BLaER1 treated with 17β-estradiol and CSF1 and Interleukin-3, amounts not matched to agents 10 nM and 100 nM (cell line): ENCODE measurements around the gene JAG1.
A peak's percentile ranks its signal among the peaks of the same experiment; 100 is the strongest.

Experiments used
- H3K27ac ChIP-seq, 11 experiments: shearing (Covaris generic); formaldehyde crosslinking; 2 replicates each; pipeline ENCODE4 v1.8.1; 2022
- H3K27me3 ChIP-seq, 11 experiments: shearing (Covaris generic); formaldehyde crosslinking; 2 replicates each; pipeline ENCODE4 v1.8.1; 2022
- H3K36me3 ChIP-seq, 11 experiments: shearing (Covaris generic); formaldehyde crosslinking; 2 replicates each; pipeline ENCODE4 v1.8.1; 2022
- H3K4me1 ChIP-seq, 10 experiments: shearing (Covaris generic); formaldehyde crosslinking; 2 replicates each; pipeline ENCODE4 v1.8.1; 2022
- H3K4me2 ChIP-seq, 11 experiments: shearing (Covaris generic); formaldehyde crosslinking; 2 replicates each; pipeline ENCODE4 v1.8.1; 2022
- H3K4me3 ChIP-seq, 10 experiments: shearing (Covaris generic); formaldehyde crosslinking; 2 replicates each; pipeline ENCODE4 v1.8.1; 2022
- H3K9ac ChIP-seq, 11 experiments: shearing (Covaris generic); formaldehyde crosslinking; 2 replicates each; pipeline ENCODE4 v1.8.1; 2022
- H3K9me3 ChIP-seq, 11 experiments: shearing (Covaris generic); formaldehyde crosslinking; replicated peaks in 1 of 11; 2 replicates each; pipeline ENCODE4 v1.8.1; 2022
- H4K20me1 ChIP-seq, 11 experiments: shearing (Covaris generic); formaldehyde crosslinking; 2 replicates each; pipeline ENCODE4 v1.8.1; 2022
- Cebpa-rat ChIP-seq, 11 experiments: shearing (Covaris generic); IDR thresholded peaks; 2 replicates each; pipeline ENCODE4 v1.8.1; 2022

The JAG1 gene

DNA sequence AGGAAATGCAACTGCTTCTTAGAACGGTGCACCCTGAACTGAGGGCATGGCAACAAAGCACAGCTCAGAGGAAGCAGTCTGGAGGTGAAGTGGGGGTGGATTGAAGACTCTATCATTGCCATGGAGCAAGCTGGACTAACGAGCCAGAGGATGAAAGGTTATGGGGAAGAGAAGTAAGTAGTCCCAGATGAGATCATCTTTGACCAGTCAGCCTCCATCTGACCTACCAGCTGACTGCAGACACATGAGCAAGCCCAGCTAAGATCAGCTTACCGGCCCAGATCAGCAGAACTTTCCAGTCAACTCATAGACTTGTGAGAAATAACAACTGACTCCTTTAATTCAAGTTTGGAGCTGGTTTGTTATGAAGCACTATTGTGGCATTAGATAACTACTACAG lies 9.1 kb upstream of the JAG1 start:
- H3K9me3 ChIP-seq = no peaks in the 10 kb centered on the region
- no peak overlapping the region for H3K4me2 ChIP-seq
- H3K9ac ChIP-seq = no peak overlapping the region
- H3K4me3 ChIP-seq = no peak overlapping the region
- no peaks in the 10 kb centered on the region for H3K27me3 ChIP-seq
- H3K4me1 ChIP-seq = peaks cover 0 to 16% (median 10%) of the 10 kb centered on the region in 10 experiments; a peak in 15 of 20 replicates
- H3K36me3 ChIP-seq = no peaks in the 10 kb centered on the region
- no peak overlapping the region for H3K27ac ChIP-seq
- H4K20me1 ChIP-seq = no peaks in the 10 kb centered on the region
- TF ChIP-seq Cebpa-rat (IDR thresholded peaks at IDR 0.05) = no peak

DNA sequence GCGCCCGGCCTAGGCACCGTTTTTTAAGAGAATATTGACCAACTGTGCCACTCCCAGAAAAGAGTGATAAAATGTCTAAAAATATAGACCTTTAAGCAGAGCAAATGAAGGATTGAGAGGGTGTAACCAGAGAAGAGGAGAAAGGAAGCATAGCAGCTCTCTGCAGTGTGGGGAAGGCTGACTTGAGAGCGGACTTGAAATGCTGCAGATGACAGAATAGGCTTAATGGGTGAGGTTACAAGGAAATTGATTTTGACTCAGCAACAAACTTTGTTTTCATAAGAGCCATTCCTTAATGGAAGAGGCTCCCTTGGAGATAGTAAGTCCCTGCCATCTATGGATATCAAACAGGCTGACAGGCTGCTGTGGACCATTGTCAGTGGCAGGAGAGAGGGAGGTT lies 7.7 kb upstream of the JAG1 start:
- no peaks in the 10 kb centered on the region for H3K9me3 ChIP-seq
- no peak for TF ChIP-seq Cebpa-rat (IDR thresholded peaks at IDR 0.05)
- H3K36me3 ChIP-seq = no peaks in the 10 kb centered on the region
- H3K9ac ChIP-seq = no peak overlapping the region
- H3K4me1 ChIP-seq = peaks cover 2 to 6% (median 4%) of the 10 kb centered on the region in 10 experiments; a peak in 17 of 20 replicates
- no peaks in the 10 kb centered on the region for H3K27me3 ChIP-seq
- H3K4me2 ChIP-seq = no peak overlapping the region
- no peak overlapping the region for H3K27ac ChIP-seq
- no peak overlapping the region for H3K4me3 ChIP-seq
- H4K20me1 ChIP-seq = no peaks in the 10 kb centered on the region

DNA sequence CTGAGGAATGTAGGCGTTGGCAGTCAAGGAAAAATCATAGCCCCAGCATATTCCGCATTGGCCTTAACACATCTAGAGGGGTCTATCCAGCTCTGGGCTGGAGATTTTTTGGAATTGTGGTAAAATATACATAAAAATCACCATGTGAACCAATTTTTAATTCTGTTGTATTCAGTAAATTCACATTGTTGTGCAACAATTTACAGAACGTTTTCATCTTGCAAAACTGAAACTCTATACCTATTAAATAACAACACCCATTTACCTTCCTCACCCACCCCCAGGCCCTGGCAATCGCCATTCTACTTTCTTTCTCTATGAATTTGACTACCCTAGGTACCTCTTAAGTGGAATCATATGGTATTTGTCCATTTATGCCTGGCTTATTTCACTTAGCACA lies 6.8 kb upstream of the JAG1 start:
- H3K27ac ChIP-seq = no peak overlapping the region
- no peaks in the 10 kb centered on the region for H3K9me3 ChIP-seq
- 0 out of 22 replicates have a peak, but pooled peaks of 1 of the 11 experiments have one; percentile 33 for TF ChIP-seq Cebpa-rat (IDR thresholded peaks at IDR 0.05)
- no peak overlapping the region for H3K9ac ChIP-seq
- no peaks in the 10 kb centered on the region for H4K20me1 ChIP-seq
- no peak overlapping the region for H3K4me3 ChIP-seq
- H3K27me3 ChIP-seq = peaks cover 0 to 3% (median 2%) of the 10 kb centered on the region in 11 experiments; a peak in 12 of 22 replicates
- H3K36me3 ChIP-seq = no peaks in the 10 kb centered on the region
- H3K4me1 ChIP-seq = peaks cover 0 to 9% (median 0%) of the 10 kb centered on the region in 10 experiments; a peak in 4 of 20 replicates
- H3K4me2 ChIP-seq = no peak overlapping the region

GRCh38 chr20:10679269-10679668 lies 5.5 kb upstream of the JAG1 start:
- H4K20me1 ChIP-seq = no peaks in the 10 kb centered on the region
- no peaks in the 10 kb centered on the region for H3K9me3 ChIP-seq
- H3K27ac ChIP-seq = no peak overlapping the region
- no peak for TF ChIP-seq Cebpa-rat (IDR thresholded peaks at IDR 0.05)
- peaks cover 3 to 16% (median 13%) of the 10 kb centered on the region in 11 experiments; a peak in 14 of 22 replicates for H3K27me3 ChIP-seq
- H3K4me1 ChIP-seq = peaks cover 7 to 16% (median 10%) of the 10 kb centered on the region in 10 experiments; a peak in 17 of 20 replicates
- H3K4me3 ChIP-seq = no peak overlapping the region
- no peak overlapping the region for H3K4me2 ChIP-seq
- no peaks in the 10 kb centered on the region for H3K36me3 ChIP-seq
- no peak overlapping the region for H3K9ac ChIP-seq

DNA sequence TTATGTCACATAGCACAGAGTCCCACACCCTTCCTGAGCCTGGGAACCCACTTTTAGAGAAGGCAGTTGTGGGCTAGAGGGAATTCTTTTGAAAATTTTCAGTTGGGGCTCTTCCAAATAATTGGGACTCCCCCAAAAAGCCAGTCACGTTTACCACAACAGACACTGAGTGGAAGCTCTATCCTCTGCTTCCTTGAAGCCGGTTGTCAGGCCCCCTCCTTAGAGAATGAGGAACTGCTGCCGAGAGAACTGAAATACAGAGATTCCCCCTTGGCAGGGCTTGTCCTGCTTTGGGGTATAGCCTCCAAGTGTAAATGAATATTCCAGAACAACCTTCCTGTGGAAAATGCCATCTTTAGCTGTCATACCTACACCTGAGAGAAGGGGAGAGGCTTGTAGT lies 2.7 kb upstream of the JAG1 start:
- Histone ChIP-seq H3K9ac (no peak overlapping the region), H3K27me3 (peaks cover 3 to 44% (median 40%) of the 10 kb centered on the region in 11 experiments; a peak in 19 of 22 replicates), H4K20me1 (peaks cover 0 to 15% (median 0%) of the 10 kb centered on the region in 11 experiments; a peak in 10 of 22 replicates), H3K4me3 (no peak overlapping the region), H3K4me1 (peaks cover 19 to 32% (median 26%) of the 10 kb centered on the region in 10 experiments; a peak in 18 of 20 replicates), H3K4me2 (peak overlapping the region in 3 of 11 experiments; percentile 15 to 29 (median 16); a peak in 4 of 22 replicates), H3K36me3 (no peaks in the 10 kb centered on the region), H3K9me3 (no peaks in the 10 kb centered on the region), H3K27ac (no peak overlapping the region)
- no peak for TF ChIP-seq Cebpa-rat (IDR thresholded peaks at IDR 0.05)

DNA sequence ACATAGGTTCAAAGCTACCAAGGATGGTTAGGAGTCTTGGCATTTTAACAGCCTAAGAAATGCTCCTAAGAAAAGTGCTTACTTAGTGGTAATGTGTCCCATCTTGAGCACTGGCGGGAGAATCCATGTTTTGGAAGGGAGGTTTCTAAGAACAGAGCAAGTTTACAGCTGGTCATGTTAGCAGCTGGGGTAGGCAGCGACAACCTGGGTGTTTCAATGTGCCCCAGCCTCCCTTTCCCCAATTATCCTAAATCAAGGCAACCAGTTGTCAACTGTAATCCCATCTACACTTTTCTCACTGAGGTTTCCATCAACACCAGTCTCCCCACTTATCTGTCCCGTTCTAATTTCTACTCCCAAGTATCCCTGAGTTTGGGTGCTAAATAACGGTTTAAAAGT lies 1.6 kb upstream of the JAG1 start:
- peak overlapping the region in 1 of 10 experiments; percentile 72; a peak in 1 of 20 replicates for H3K4me3 ChIP-seq

DNA sequence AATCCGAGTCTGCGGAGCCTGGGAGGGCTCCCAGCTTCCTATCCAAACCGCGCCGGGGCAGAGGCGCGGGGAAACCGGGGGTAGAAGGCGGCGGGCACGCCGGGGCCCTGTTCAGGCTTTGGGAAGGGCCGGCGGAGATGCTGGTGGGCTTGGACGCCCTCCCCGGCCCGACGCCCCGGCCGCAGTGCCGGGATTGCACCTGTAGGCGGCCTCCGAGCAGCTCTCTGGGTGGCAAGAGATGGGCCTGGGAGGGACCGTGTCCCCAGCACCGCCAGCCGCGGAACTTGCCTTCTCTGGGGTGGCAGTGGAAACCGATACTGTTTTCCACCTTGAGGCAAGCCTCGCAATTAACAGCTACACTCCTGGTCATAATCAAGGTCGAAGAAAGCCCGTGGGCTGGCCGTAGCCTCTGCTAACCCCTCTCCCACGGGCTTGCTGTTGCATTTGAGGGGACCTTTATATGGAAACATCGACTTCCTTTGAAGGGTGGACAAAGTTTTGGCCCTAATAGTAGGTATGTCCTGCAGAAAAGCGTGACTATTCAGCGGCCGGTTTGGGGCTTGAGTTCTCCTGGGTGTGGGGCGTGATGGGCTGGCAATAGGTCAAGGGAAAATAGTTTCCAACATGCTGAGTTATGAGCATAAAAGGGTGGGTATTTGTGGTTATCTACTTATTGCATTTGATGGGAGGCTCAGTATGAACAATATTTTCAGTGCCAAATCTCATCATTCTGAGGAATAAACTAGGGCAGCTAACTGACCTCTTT lies 1.1 kb upstream of the JAG1 start:
- Histone ChIP-seq H4K20me1 (peaks cover 0 to 15% (median 8%) of the 10 kb centered on the region in 11 experiments; a peak in 13 of 22 replicates), H3K27ac (peak overlapping the region; percentile 76 to 89 (median 84)), H3K27me3 (peaks cover 3 to 49% (median 41%) of the 10 kb centered on the region in 11 experiments; a peak in 19 of 22 replicates), H3K9ac (peak overlapping the region; percentile 75 to 89 (median 83)), H3K4me1 (peaks cover 35 to 48% (median 43%) of the 10 kb centered on the region in 10 experiments), H3K36me3 (no peaks in the 10 kb centered on the region), H3K9me3 (no peaks in the 10 kb centered on the region), H3K4me3 (peak overlapping the region; percentile 62 to 78 (median 71)), H3K4me2 (peak overlapping the region; percentile 93 to 100 (median 98))
- TF ChIP-seq Cebpa-rat (IDR thresholded peaks at IDR 0.05) = no peak

More for the DNA sequence above, 1.6 kb upstream of the JAG1 start:
- H4K20me1 ChIP-seq = peaks cover 0 to 15% (median 6%) of the 10 kb centered on the region in 11 experiments; a peak in 13 of 22 replicates
- H3K9ac ChIP-seq = no peak overlapping the region
- TF ChIP-seq Cebpa-rat (IDR thresholded peaks at IDR 0.05) = no peak
- H3K27ac ChIP-seq = no peak overlapping the region
- H3K36me3 ChIP-seq = no peaks in the 10 kb centered on the region
- no peaks in the 10 kb centered on the region for H3K9me3 ChIP-seq
- peaks cover 29 to 42% (median 37%) of the 10 kb centered on the region in 10 experiments for H3K4me1 ChIP-seq
- peak overlapping the region; percentile 93 to 100 (median 98); a peak in 19 of 22 replicates for H3K4me2 ChIP-seq
- peaks cover 3 to 49% (median 41%) of the 10 kb centered on the region in 11 experiments; a peak in 19 of 22 replicates for H3K27me3 ChIP-seq

DNA sequence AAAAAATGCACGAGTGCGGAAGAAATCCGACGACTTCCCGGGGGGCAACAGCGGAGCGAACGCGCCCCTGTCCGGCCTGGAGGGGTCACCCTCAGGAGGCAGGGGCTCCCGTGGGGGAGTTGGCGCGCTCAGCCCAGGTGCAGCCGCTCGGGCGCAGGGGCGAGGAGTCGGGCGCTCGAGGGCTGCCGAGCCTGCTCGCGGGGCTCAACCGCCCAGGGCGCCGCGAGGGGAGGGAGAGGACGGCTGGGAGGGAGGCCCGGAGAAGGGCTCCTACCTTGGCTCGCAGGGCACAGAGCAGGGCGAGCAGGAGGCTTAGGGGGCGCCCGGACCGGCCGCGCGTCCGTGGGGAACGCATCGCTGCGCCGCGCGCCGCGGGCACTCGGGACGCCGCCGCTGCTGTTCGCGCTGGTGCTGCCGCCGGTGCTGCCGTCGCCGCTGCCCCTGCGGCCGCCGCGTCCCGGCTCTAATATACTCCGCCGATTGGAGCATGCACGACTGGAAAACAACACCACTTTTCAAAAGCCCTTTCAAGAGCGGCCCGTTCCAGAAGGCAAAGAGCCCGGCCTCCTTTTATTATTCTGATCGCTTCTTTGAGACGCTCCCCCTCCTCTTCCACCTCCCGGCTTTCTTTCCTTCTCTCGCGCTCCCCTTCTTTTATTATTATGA lies 490 bp downstream of the JAG1 start:
- Histone ChIP-seq H3K36me3 (no peaks in the 10 kb centered on the region; a peak in 3 of 22 replicates), H3K4me3 (peak overlapping the region; percentile 62 to 78 (median 71)), H3K4me1 (peaks cover 38 to 64% (median 54%) of the 10 kb centered on the region in 10 experiments), H3K9ac (peak overlapping the region; percentile 75 to 89 (median 83)), H3K27ac (peak overlapping the region in 10 of 11 experiments; percentile 76 to 89 (median 85); a peak in 20 of 22 replicates), H4K20me1 (peaks cover 0 to 27% (median 8%) of the 10 kb centered on the region in 11 experiments; a peak in 14 of 22 replicates), H3K27me3 (peaks cover 3 to 49% (median 41%) of the 10 kb centered on the region in 11 experiments; a peak in 19 of 22 replicates), H3K4me2 (peak overlapping the region; percentile 93 to 100 (median 98)), H3K9me3 (no peaks in the 10 kb centered on the region)
- TF ChIP-seq Cebpa-rat (IDR thresholded peaks at IDR 0.05) = no peak
